HEK293 (cell line): ENCODE results near the gene PEX10.

Experiments
- CTCF ChIA-PET: fragments of 350-600 bp; formaldehyde crosslinking; extraction: SDS; loops from one replicate; lab custom pipeline; 2021; ENCODE audit warnings: antibody characterized with exemption; lab: Yijun Ruan, JAX
- POLR2A ChIA-PET: fragments of 300-600 bp; formaldehyde crosslinking; extraction: SDS; loops from one replicate; lab custom pipeline; 2020; ENCODE audit warnings: antibody characterized with exemption, inconsistent platforms; lab: Yijun Ruan, JAX
- H3K27ac ChIP-seq: fragments of 200-500 bp; sonication (Bioruptor generic); 2 replicates; pipeline ENCODE4 v1.5.1; 2014; ENCODE audit warnings: low read depth, low read length, control low read depth, inconsistent platforms; ENCODE audit errors: extremely low read depth
- H3K36me3 ChIP-seq, 2 experiments: fragments of 200-500 bp in 1 of 2; sonication (Bioruptor generic) in 1 of 2; 1 replicate in 1 of 2; 2 replicates in 1 of 2; pipeline ENCODE4 v1.5.1; 2014 to 2017; ENCODE audit warnings: inconsistent platforms in 2 of 2, low read length in 2 of 2; ENCODE audit not compliant: control insufficient read depth in 2 of 2, insufficient read depth in 1 of 2
- H3K4me1 ChIP-seq: fragments of 200-500 bp; sonication (Bioruptor generic); 2 replicates; pipeline ENCODE4 v1.5.1; 2014; ENCODE audit warnings: mild to moderate bottlenecking, low read length, inconsistent platforms; ENCODE audit not compliant: control insufficient read depth, insufficient read depth
- H3K4me3 ChIP-seq: 2 replicates; pipeline ENCODE4 v1.5.1; 2011; ENCODE audit warnings: low read depth, mild to moderate bottlenecking, control low read depth, low read length, moderate library complexity
- H3K9me3 ChIP-seq: fragments of 200-500 bp; sonication (Bioruptor generic); 2 replicates; pipeline ENCODE4 v1.5.1; 2014; ENCODE audit warnings: low read depth, low read length, inconsistent platforms; ENCODE audit not compliant: control insufficient read depth, insufficient read depth
- GLI4 ChIP-seq: fragments of 450-650 bp; formaldehyde crosslinking; IDR thresholded peaks from 2 replicates; pipeline ENCODE4 v1.5.1; 2016; ENCODE audit warnings: missing biosample characterization, missing genetic modification characterization
- OSR2 ChIP-seq: fragments of 450-650 bp; formaldehyde crosslinking; IDR thresholded peaks from 2 replicates; pipeline ENCODE4 v1.5.1; 2016; ENCODE audit warnings: missing biosample characterization, missing genetic modification characterization
- SCRT1 ChIP-seq: fragments of 450-650 bp; formaldehyde crosslinking; IDR thresholded peaks from 2 replicates; pipeline ENCODE4 v1.5.1; 2016; ENCODE audit warnings: missing biosample characterization, missing genetic modification characterization, borderline replicate concordance
- SCRT2 ChIP-seq: fragments of 450-650 bp; formaldehyde crosslinking; IDR thresholded peaks from 2 replicates; pipeline ENCODE4 v1.5.1; 2016; ENCODE audit warnings: missing biosample characterization, missing genetic modification characterization
- YY1 ChIP-seq: fragments of 450-650 bp; formaldehyde crosslinking; IDR thresholded peaks from 2 replicates; pipeline ENCODE4 v1.5.1; 2018; ENCODE audit warnings: missing biosample characterization, missing genetic modification characterization
- YY2 ChIP-seq: fragments of 450-650 bp; formaldehyde crosslinking; IDR thresholded peaks from 2 replicates; pipeline ENCODE4 v1.5.1; 2016; ENCODE audit warnings: missing biosample characterization, missing genetic modification characterization
- ZBTB10 ChIP-seq: fragments of 450-650 bp; formaldehyde crosslinking; IDR thresholded peaks from 2 replicates; pipeline ENCODE4 v1.5.1; 2016; ENCODE audit warnings: missing biosample characterization, missing genetic modification characterization
- ZBTB21 ChIP-seq: fragments of 450-650 bp; formaldehyde crosslinking; IDR thresholded peaks from 2 replicates; pipeline ENCODE4 v1.5.1; 2017; ENCODE audit warnings: missing biosample characterization, missing genetic modification characterization
- ZNF174 ChIP-seq: fragments of 450-650 bp; formaldehyde crosslinking; IDR thresholded peaks from 2 replicates; pipeline ENCODE4 v1.5.0; 2017; ENCODE audit warnings: missing biosample characterization, mild to moderate bottlenecking, missing genetic modification characterization
- ZNF175 ChIP-seq: fragments of 450-650 bp; formaldehyde crosslinking; IDR thresholded peaks from 2 replicates; pipeline ENCODE4 v1.5.1; 2016; ENCODE audit warnings: missing biosample characterization, missing genetic modification characterization
- ZNF248 ChIP-seq: fragments of 450-650 bp; formaldehyde crosslinking; IDR thresholded peaks from 2 replicates; pipeline ENCODE4 v1.5.1; 2017; ENCODE audit warnings: missing biosample characterization, missing genetic modification characterization
- ZNF274 ChIP-seq, 2 experiments: fragments of 200-500 bp in 1 of 2; fragments of 450-650 bp in 1 of 2; sonication (Bioruptor generic) in 1 of 2; formaldehyde crosslinking in 1 of 2; IDR thresholded peaks; 2 replicates each; pipeline versions ENCODE4 v1.5.1 to v1.6.1; 2014 to 2016; ENCODE audit warnings: borderline replicate concordance in 1 of 2, inconsistent platforms in 1 of 2, low read length in 1 of 2, missing biosample characterization in 1 of 2, missing genetic modification characterization in 1 of 2
- ZNF335 ChIP-seq: fragments of 450-650 bp; formaldehyde crosslinking; conservative IDR thresholded peaks from 2 replicates; pipeline ENCODE4 v1.5.1; 2016; ENCODE audit warnings: missing biosample characterization, missing genetic modification characterization
- ZNF366 ChIP-seq: fragments of 450-650 bp; formaldehyde crosslinking; conservative IDR thresholded peaks from 2 replicates; pipeline ENCODE4 v1.5.1; 2016; ENCODE audit warnings: missing biosample characterization, missing genetic modification characterization
- ZNF394 ChIP-seq: fragments of 450-650 bp; formaldehyde crosslinking; IDR thresholded peaks from 2 replicates; pipeline ENCODE4 v1.5.1; 2016; ENCODE audit warnings: missing biosample characterization, missing genetic modification characterization, mild to moderate bottlenecking, moderate library complexity, borderline replicate concordance
- ZNF48 ChIP-seq: fragments of 450-650 bp; formaldehyde crosslinking; IDR thresholded peaks from 2 replicates; pipeline ENCODE4 v1.5.1; 2016; ENCODE audit warnings: missing biosample characterization, missing genetic modification characterization
- ZNF510 ChIP-seq: fragments of 450-650 bp; formaldehyde crosslinking; IDR thresholded peaks from 2 replicates; pipeline ENCODE4 v1.5.1; 2018; ENCODE audit warnings: mild to moderate bottlenecking, missing genetic modification characterization, missing biosample characterization; ENCODE audit not compliant: insufficient replicate concordance
- ZNF544 ChIP-seq: fragments of 450-650 bp; formaldehyde crosslinking; IDR thresholded peaks from 2 replicates; pipeline ENCODE4 v1.5.0; 2017; ENCODE audit warnings: missing biosample characterization, missing genetic modification characterization
- ZNF580 ChIP-seq: fragments of 450-650 bp; formaldehyde crosslinking; IDR thresholded peaks from 2 replicates; pipeline ENCODE4 v1.5.1; 2016; ENCODE audit warnings: missing biosample characterization, missing genetic modification characterization
- ZNF701 ChIP-seq: fragments of 450-650 bp; formaldehyde crosslinking; IDR thresholded peaks from 2 replicates; pipeline ENCODE4 v1.5.1; 2016; ENCODE audit warnings: missing biosample characterization, missing genetic modification characterization
- ZNF707 ChIP-seq: fragments of 450-650 bp; formaldehyde crosslinking; IDR thresholded peaks from 2 replicates; pipeline ENCODE4 v1.5.1; 2016; ENCODE audit warnings: missing biosample characterization, missing genetic modification characterization
- ZNF792 ChIP-seq: fragments of 450-650 bp; formaldehyde crosslinking; IDR thresholded peaks from 2 replicates; pipeline ENCODE4 v1.5.1; 2016; ENCODE audit warnings: missing biosample characterization, missing genetic modification characterization
- ZSCAN16 ChIP-seq: fragments of 450-650 bp; formaldehyde crosslinking; IDR thresholded peaks from 2 replicates; pipeline ENCODE4 v1.5.1; 2016; ENCODE audit warnings: missing biosample characterization, missing genetic modification characterization
- ZXDB ChIP-seq: fragments of 450-650 bp; formaldehyde crosslinking; IDR thresholded peaks from 2 replicates; pipeline ENCODE4 v1.5.1; 2016; ENCODE audit warnings: missing biosample characterization, missing genetic modification characterization

PEX10 gene

GRCh38 chr1:2404890-2405511, 7.4 kb downstream of the PEX10 start (continued):
- TF ChIP-seq ZNF175 (tag by site-specific recombination), result no peak
- TF ChIP-seq ZNF366 (tag by site-specific recombination), result no peak

- POLR2A ChIA-PET, result interaction anchor here (1.3 to 1.9 kb wide), 2 partner anchors 13 to 141 kb away, joined by 3 to 5 read pairs; partner anchors contain the start of genes MORN1 and RER1
- Histone ChIP-seq H3K4me3 (no peak overlapping the region), H3K36me3 (peaks cover 7 to 98% of the 10 kb centered on the region in 2 experiments; a peak in 2 of 3 replicates), H3K4me1 (no peaks in the 10 kb centered on the region), H3K9me3 (no peaks in the 10 kb centered on the region), H3K27ac (no peak overlapping the region)
- TF ChIP-seq GLI4 (tag by site-specific recombination) (no peak), ZNF707 (no peak), ZNF274 (IDR thresholded peaks at IDR 0.05; ENCODE audit: low read length) (no peak), ZNF274 (tag by site-specific recombination; IDR thresholded peaks at IDR 0.05; ENCODE audit: borderline replicate concordance) (no peak), ZNF394 (tag by site-specific recombination) (no peak), ZNF544 (tag by site-specific recombination) (no peak), ZNF510 (tag by site-specific recombination) (no peak)
- CTCF ChIA-PET, result interaction anchor here (0.6 kb wide), 1 partner anchor 496 kb away, joined by 4 read pairs; no protein-coding TSS in a partner anchor
Measured at GRCh38 chr1:2404142-2404889, 8.0 kb downstream of the PEX10 start.

- Histone ChIP-seq H3K9me3 (no peaks in the 10 kb centered on the region), H3K4me1 (no peaks in the 10 kb centered on the region), H3K27ac (no peak overlapping the region), H3K36me3 (peaks cover 11 to 98% of the 10 kb centered on the region in 2 experiments), H3K4me3 (no peak overlapping the region)
- POLR2A ChIA-PET, result no interaction called here
- CTCF ChIA-PET, result no interaction called here
- TF ChIP-seq ZNF580 (tag by site-specific recombination) (no peak), ZNF48 (tag by site-specific recombination) (no peak), ZNF701 (tag by site-specific recombination) (no peak), ZXDB (no peak), ZNF394 (tag by site-specific recombination) (no peak), ZBTB21 (tag by site-specific recombination) (no peak), ZNF335 (tag by site-specific recombination) (no peak), ZSCAN16 (tag by site-specific recombination) (no peak), SCRT2 (peak; percentile 50; the same call in 1 of the 2 replicates), SCRT1 (tag by site-specific recombination) (0 out of 2 replicates have a peak, but pooled peaks have one; percentile 32), YY1 (tag by site-specific recombination) (no peak), ZBTB10 (no peak), ZNF174 (tag by site-specific recombination) (no peak), OSR2 (tag by site-specific recombination) (no peak), ZNF248 (no peak), ZNF792 (tag by site-specific recombination) (no peak), YY2 (tag by site-specific recombination) (no peak)
Measured at GRCh38 chr1:2403273-2403672, 9.1 kb downstream of the PEX10 start.
